ENCODE data around the gene CUX1.

CUX1 gene

GRCh38 chr7:101896316-101896715, 78.9 kb downstream of the CUX1 start:
- no peak for DNase-seq (ENCODE audit: low spot score)

- no peak for DNase-seq (ENCODE audit: low spot score)
Measured at GRCh38 chr7:101896941-101897340, 79.5 kb downstream of the CUX1 start.

GRCh38 chr7:101898106-101898505, 80.7 kb downstream of the CUX1 start:
- DNase-seq (ENCODE audit: low spot score): no peak

GRCh38 chr7:101899616-101900015, 82.2 kb downstream of the CUX1 start:
- DNase-seq (ENCODE audit: low spot score): no peak

GRCh38 chr7:101900103-101900502, 82.7 kb downstream of the CUX1 start:
- no peak for DNase-seq (ENCODE audit: low spot score)

GRCh38 chr7:101901661-101902491, 84.5 kb downstream of the CUX1 start:
- DNase-seq (ENCODE audit: low spot score): no peak

- DNase-seq (ENCODE audit: low spot score): no peak
Measured at GRCh38 chr7:101902680-101903514, 85.5 kb downstream of the CUX1 start.

- DNase-seq (ENCODE audit: low spot score): no peak
Measured at GRCh38 chr7:101903515-101903868, 86.1 kb downstream of the CUX1 start.

- no peak for DNase-seq (ENCODE audit: low spot score)
Measured at GRCh38 chr7:101904019-101904418, 86.6 kb downstream of the CUX1 start.

- no peak for DNase-seq (ENCODE audit: low spot score)
Measured at GRCh38 chr7:101905203-101905865, 87.9 kb downstream of the CUX1 start.

GRCh38 chr7:101906291-101907240, 89.1 kb downstream of the CUX1 start:
- no peak for DNase-seq (ENCODE audit: low spot score)

GRCh38 chr7:101910991-101911799, 93.8 kb downstream of the CUX1 start:
- no peak for DNase-seq (ENCODE audit: low spot score)

- peak; percentile 65 for DNase-seq (ENCODE audit: low spot score)
Measured at GRCh38 chr7:101911800-101912715, 94.6 kb downstream of the CUX1 start.

GRCh38 chr7:101912716-101913110, 95.3 kb downstream of the CUX1 start:
- DNase-seq (ENCODE audit: low spot score): no peak

- DNase-seq (ENCODE audit: low spot score): no peak
Measured at GRCh38 chr7:101913247-101913721, 95.9 kb downstream of the CUX1 start.

GRCh38 chr7:101913851-101914250, 96.4 kb downstream of the CUX1 start:
- DNase-seq (ENCODE audit: low spot score): no peak

GRCh38 chr7:101915000-101915399, 97.6 kb downstream of the CUX1 start:
- no peak for DNase-seq (ENCODE audit: low spot score)

GRCh38 chr7:101916041-101916800, 98.8 kb downstream of the CUX1 start:
- no peak for DNase-seq (ENCODE audit: low spot score)

- no peak for DNase-seq (ENCODE audit: low spot score)
Measured at GRCh38 chr7:101916876-101917275, 99.5 kb downstream of the CUX1 start.

Measured in NAMALWA (cell line).